ENCODE measurements around the gene ASF1A. TPM values are rescaled to one million over a fixed set of nuclear protein-coding genes. Genes with fewer than 3 reads are reported as not detected.

ASF1A gene
- total and polyA plus RNA-seq, 9 of the 15 experiments (the other 6 are each of a cell fraction or from before 2014, with no cell fraction given), result 31.5 to 45.3 (median 34.8) TPM

GRCh38 chr6:118895261-118895560 lies 1.3 kb downstream of the ASF1A start (continued):
- TF ChIP-seq ZBTB2 (IDR thresholded peaks at IDR 0.05) (no peak), ETV1 (tag; conservative IDR thresholded peaks at IDR 0.05; ENCODE audit: low read depth) (no peak)

GRCh38 chr6:118895859-118896258 lies 1.9 kb downstream of the ASF1A start:
- FAIRE-seq (no peak), DNase-seq (ENCODE audit: extremely low read depth in 1 of 4, low spot score in 3 of 4) (no peak), ATAC-seq (no peak)
- peak overlapping the region; percentile 88 for H2AFZ ChIP-seq (ENCODE audit: low read depth, low read length)
- no peaks in the 10 kb centered on the region for H4K20me1 ChIP-seq (replicated peaks; ENCODE audit: control insufficient read depth, insufficient read depth, low read length)
- no peaks in the 10 kb centered on the region for H3K9me3 ChIP-seq (replicated peaks; ENCODE audit: control insufficient read depth, insufficient read depth, low read depth, low read length)
- peaks cover 36% of the 10 kb centered on the region for H3K36me3 ChIP-seq (ENCODE audit: control insufficient read depth, insufficient read depth, low read length)
- H3K4me3 ChIP-seq, result peak overlapping the region; percentile 72
- no peaks in the 10 kb centered on the region for H3K9me1 ChIP-seq (ENCODE audit: control insufficient read depth, insufficient read depth, low read length)
- no peaks in the 10 kb centered on the region for H3K27me3 ChIP-seq (ENCODE audit: control insufficient read depth in 2 of 2, insufficient read depth in 2 of 2, low read length in 2 of 2)
- WGBS (ENCODE audit: insufficient coverage, low coverage, missing lambda C conversion rate), result 3% methylated on average over 2 of the region's 2 CpGs
- intact Hi-C loops (cut with micrococcal nuclease), result loop anchor here (2.0 to 10.0 kb wide), 2 partner anchors 39 to 241 kb away; partner anchors contain the start of genes CEP85L and MCM9
- ChIA-PET CTCF (ENCODE audit: low intra/inter-chr PET ratio) (no interaction called here), POLR2A (interaction anchor here (1.0 to 4.0 kb wide), 7 partner anchors 8 to 138 kb away, joined by 3 to 14 read pairs (median 5); partner anchors contain the start of gene MCM9)
- peaks cover 97% of the 10 kb centered on the region for H3K79me2 ChIP-seq (ENCODE audit: control insufficient read depth, insufficient read depth, low read length)
- H3K27ac ChIP-seq (ENCODE audit: extremely low read depth, low read depth, low read length), result peak overlapping the region; percentile 93
- H3K9ac ChIP-seq (ENCODE audit: insufficient read depth in 1 of 2, low read depth in 2 of 2, low read length in 2 of 2), result peak overlapping the region in 1 of 2 experiments; percentile 95; a peak in 2 of 4 replicates
- TF ChIP-seq TAF1 (IDR thresholded peaks at IDR 0.05; ENCODE audit: control insufficient read depth, extremely low read depth, insufficient read depth, low read length, severe bottlenecking), result peak; percentile 17
- no peak for TF ChIP-seq PML (IDR thresholded peaks at IDR 0.05; ENCODE audit: low read length)
- no peak for TF ChIP-seq ZMIZ1 (IDR thresholded peaks at IDR 0.05; ENCODE audit: low read depth in 2 of 2, low read length in 2 of 2)
- TF ChIP-seq SMC3 (conservative IDR thresholded peaks at IDR 0.05; ENCODE audit: insufficient read depth, low read depth, low read length), result no peak
- no peak for TF ChIP-seq RBM17 (IDR thresholded peaks at IDR 0.05; ENCODE audit: borderline replicate concordance, low read depth, low read length)
- no peak for TF ChIP-seq TSC22D4 (tag; IDR thresholded peaks at IDR 0.05)
- TF ChIP-seq THRAP3 (IDR thresholded peaks at IDR 0.05; ENCODE audit: borderline replicate concordance), result no peak
- TF ChIP-seq POLR2H (tag; IDR thresholded peaks at IDR 0.05; ENCODE audit: low read depth), result peak; percentile 79
- TF ChIP-seq RBM14 (IDR thresholded peaks at IDR 0.05; ENCODE audit: borderline replicate concordance, insufficient read depth, low read depth, low read length), result no peak
- peak overlapping the region; percentile 93 for H3K4me2 ChIP-seq (ENCODE audit: insufficient read depth, low read length)
- no TSS peak for BruUV-seq (replicated peaks)
- in situ Hi-C loops (cut with MboI), result no loop called here
- peaks cover 20 to 47% of the 10 kb centered on the region in 2 experiments for H3K4me1 ChIP-seq (replicated peaks in 1 of 2; ENCODE audit: control insufficient read depth in 2 of 2, insufficient read depth in 2 of 2, low read length in 2 of 2)
